H1 (cell line): ENCODE results near the gene COQ9. TPM values are rescaled to one million over a fixed set of nuclear protein-coding genes. Genes with fewer than 3 reads are reported as not detected.

Source experiments
- CHD7 ChIP-seq: fragments of 300-600 bp; sonication (generic); IDR thresholded peaks from 2 replicates; pipeline ENCODE4 v1.7.1; 2012; ENCODE audit warnings: low read length, moderate library complexity, mild to moderate bottlenecking, inconsistent platforms; ENCODE audit not compliant: insufficient replicate concordance
- HDAC2 ChIP-seq, 2 experiments: fragments of 300-600 bp in 1 of 2; sonication (generic) in 1 of 2; IDR thresholded peaks; 2 replicates each; pipeline ENCODE4 v1.6.1; 2011 to 2012; ENCODE audit warnings: low read depth in 2 of 2, low read length in 2 of 2, mild to moderate bottlenecking in 2 of 2, moderate library complexity in 2 of 2, borderline replicate concordance in 1 of 2, inconsistent platforms in 1 of 2
- JUN ChIP-seq: IDR thresholded peaks from 2 replicates; pipeline ENCODE4 v1.6.1; 2011; ENCODE audit warnings: low read depth, mild to moderate bottlenecking, improper control_type of control experiment, low read length
- KDM5A ChIP-seq: fragments of 200-600 bp; IDR thresholded peaks from 2 replicates; pipeline ENCODE4 v1.7.1; 2012; ENCODE audit warnings: mild to moderate bottlenecking, low read length, inconsistent platforms, mixed read lengths
- RBBP5 ChIP-seq: IDR thresholded peaks from 2 replicates; pipeline ENCODE4 v1.7.1; 2012; ENCODE audit warnings: low read depth, mild to moderate bottlenecking, inconsistent platforms, low read length, moderate library complexity, borderline replicate concordance
- TAF7 ChIP-seq: optimal IDR thresholded peaks from 2 replicates; pipeline ENCODE3; 2011; ENCODE audit warnings: low read depth, mild to moderate bottlenecking, inconsistent platforms, low read length, moderate library complexity, borderline replicate concordance
- polyA plus RNA-seq, 7 experiments: library from polyadenylated mRNA; depleted of rRNA in 3 of 7; stranded (reverse) in 5 of 7; unstranded in 2 of 7; fragments of >200 nt in 5 of 7; fragments of 200-250 nt in 2 of 7; gene quantifications; 1 replicate in 5 of 7; 2 replicates in 1 of 7; 4 replicates in 1 of 7; pipeline versions ENCODE4 v1.2.1 to v1.2.3, GENCODE V29; 2011 to 2013; ENCODE audit warnings: missing spikeins in 2 of 7, mixed read lengths in 2 of 7
- total RNA-seq: library from RNA; stranded (reverse); fragmentation: NEBNext Ultra II Directional; extraction: Animal tissue kit (Norgen Biotek cat#: 25700); gene quantifications from 2 replicates; pipeline ENCODE4 v1.2.1, GENCODE V29; 2021

Gene COQ9
- total and polyA plus RNA-seq, 2 of the 8 experiments (the other 6 are each of a cell fraction or from before 2014, with no cell fraction given) = 33.3 to 60.3 TPM

- TF ChIP-seq KDM5A (0 out of 2 replicates have a peak, but pooled peaks have one; percentile 28), TAF7 (peak; percentile 95), RBBP5 (peak; percentile 91), HDAC2 (IDR thresholded peaks at IDR 0.05; ENCODE audit: borderline replicate concordance in 1 of 2, low read depth in 2 of 2, low read length in 2 of 2) (no peak), JUN (no peak), CHD7 (no peak)
- TF ChIP-seq, all 59 proteins: peak for 24
These were observed 15.1 kb downstream of the COQ9 start, which contains the start of gene POLR2C (continued) for GRCh38 chr16:57462209-57462977.
